ENCODE measurements around the gene SLC25A6. TPM values are rescaled to one million over a fixed set of nuclear protein-coding genes. Genes with fewer than 3 reads are reported as not detected.

SLC25A6 gene
- total RNA-seq, 1 donor from 2014 or later: 442 TPM

GRCh38 chrX:1420371-1420770, 28.5 kb upstream of the SLC25A6 start:
- no peak overlapping the region for H3K4me3 ChIP-seq
- TF ChIP-seq POLR2A (IDR thresholded peaks at IDR 0.05) (no peak), POLR2AphosphoS5 (IDR thresholded peaks at IDR 0.05; ENCODE audit: insufficient read depth in 1 of 2, low read depth in 1 of 2) (no peak)
- TF ChIP-seq, protein P1, sequence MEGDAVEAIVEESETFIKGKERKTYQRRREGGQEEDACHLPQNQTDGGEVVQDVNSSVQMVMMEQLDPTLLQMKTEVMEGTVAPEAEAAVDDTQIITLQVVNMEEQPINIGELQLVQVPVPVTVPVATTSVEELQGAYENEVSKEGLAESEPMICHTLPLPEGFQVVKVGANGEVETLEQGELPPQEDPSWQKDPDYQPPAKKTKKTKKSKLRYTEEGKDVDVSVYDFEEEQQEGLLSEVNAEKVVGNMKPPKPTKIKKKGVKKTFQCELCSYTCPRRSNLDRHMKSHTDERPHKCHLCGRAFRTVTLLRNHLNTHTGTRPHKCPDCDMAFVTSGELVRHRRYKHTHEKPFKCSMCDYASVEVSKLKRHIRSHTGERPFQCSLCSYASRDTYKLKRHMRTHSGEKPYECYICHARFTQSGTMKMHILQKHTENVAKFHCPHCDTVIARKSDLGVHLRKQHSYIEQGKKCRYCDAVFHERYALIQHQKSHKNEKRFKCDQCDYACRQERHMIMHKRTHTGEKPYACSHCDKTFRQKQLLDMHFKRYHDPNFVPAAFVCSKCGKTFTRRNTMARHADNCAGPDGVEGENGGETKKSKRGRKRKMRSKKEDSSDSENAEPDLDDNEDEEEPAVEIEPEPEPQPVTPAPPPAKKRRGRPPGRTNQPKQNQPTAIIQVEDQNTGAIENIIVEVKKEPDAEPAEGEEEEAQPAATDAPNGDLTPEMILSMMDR (IDR thresholded peaks at IDR 0.05): no peak
- H3K9me3 ChIP-seq: no peaks in the 10 kb centered on the region
- H3K27ac ChIP-seq: no peak overlapping the region
- H3K27me3 ChIP-seq: no peaks in the 10 kb centered on the region
- H3K4me1 ChIP-seq: no peaks in the 10 kb centered on the region
- intact Hi-C loops (cut with DNase I): loop anchor here (10.0 kb wide), 1 partner anchor 1086 kb away; no protein-coding TSS in a partner anchor
- DNase-seq (ENCODE audit: extremely low spot score in 2 of 2): no peak
- H3K36me3 ChIP-seq: peaks cover 2 to 60% of the 10 kb centered on the region in 2 donors

- TF ChIP-seq, protein P1 (IDR thresholded peaks at IDR 0.05): no peak
- no peak for TF ChIP-seq POLR2A (IDR thresholded peaks at IDR 0.05)
- no peak for TF ChIP-seq POLR2AphosphoS5 (IDR thresholded peaks at IDR 0.05; ENCODE audit: insufficient read depth in 1 of 2, low read depth in 1 of 2)
- Histone ChIP-seq H3K27me3 (no peaks in the 10 kb centered on the region), H3K4me3 (no peak overlapping the region), H3K36me3 (peaks cover 2 to 55% of the 10 kb centered on the region in 2 donors), H3K27ac (no peak overlapping the region), H3K9me3 (no peaks in the 10 kb centered on the region), H3K4me1 (no peaks in the 10 kb centered on the region)
- DNase-seq (ENCODE audit: extremely low spot score in 2 of 2): no peak
- intact Hi-C loops (cut with DNase I): loop anchor here (10.0 kb wide), 1 partner anchor 1085 kb away; no protein-coding TSS in a partner anchor
These were observed 27.8 kb upstream of the SLC25A6 start for GRCh38 chrX:1419545-1420355.

DNA sequence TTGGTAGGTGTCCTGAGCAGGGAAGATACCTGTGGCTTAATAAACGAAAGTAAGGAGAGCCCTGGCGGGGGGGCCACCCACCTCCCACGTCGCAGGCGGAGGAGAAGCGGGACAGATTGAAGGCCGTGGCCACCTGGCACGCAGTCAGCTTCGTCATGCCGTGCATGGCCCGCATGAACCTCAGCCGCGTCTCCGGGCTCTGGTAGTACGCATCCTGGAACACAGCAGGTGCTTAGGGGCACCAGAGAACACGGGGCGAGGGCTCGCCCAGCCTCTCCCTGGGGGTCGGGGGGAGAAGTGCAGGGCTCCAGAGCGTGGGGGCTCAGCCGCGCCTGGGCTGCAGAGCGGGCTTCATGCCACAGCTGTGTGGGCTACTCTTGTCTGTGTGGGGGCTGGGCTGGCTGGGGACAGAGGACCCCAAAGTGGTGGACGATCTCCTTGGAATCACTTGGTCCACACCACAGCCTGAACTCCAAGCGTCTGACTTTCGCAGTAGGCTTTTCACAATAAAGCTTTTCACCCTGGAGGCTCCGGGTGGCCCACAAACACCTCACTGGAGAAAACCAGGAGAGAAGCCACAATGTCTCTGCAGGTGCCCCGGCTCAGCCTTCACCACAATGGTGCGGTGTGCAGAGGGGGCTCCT, 27.1 kb upstream of the SLC25A6 start:
- peaks cover 2 to 60% of the 10 kb centered on the region in 2 donors for H3K36me3 ChIP-seq
- no peaks in the 10 kb centered on the region for H3K4me1 ChIP-seq
- no peaks in the 10 kb centered on the region for H3K9me3 ChIP-seq
- no peak for DNase-seq (ENCODE audit: extremely low spot score in 2 of 2)
- TF ChIP-seq POLR2A (IDR thresholded peaks at IDR 0.05) (no peak), POLR2AphosphoS5 (IDR thresholded peaks at IDR 0.05; ENCODE audit: insufficient read depth in 1 of 2, low read depth in 1 of 2) (no peak)
- TF ChIP-seq, protein P1 (IDR thresholded peaks at IDR 0.05): no peak
- no peaks in the 10 kb centered on the region for H3K27me3 ChIP-seq
- no peak overlapping the region for H3K27ac ChIP-seq
- no peak overlapping the region for H3K4me3 ChIP-seq
- intact Hi-C loops (cut with DNase I): no loop called here

DNA sequence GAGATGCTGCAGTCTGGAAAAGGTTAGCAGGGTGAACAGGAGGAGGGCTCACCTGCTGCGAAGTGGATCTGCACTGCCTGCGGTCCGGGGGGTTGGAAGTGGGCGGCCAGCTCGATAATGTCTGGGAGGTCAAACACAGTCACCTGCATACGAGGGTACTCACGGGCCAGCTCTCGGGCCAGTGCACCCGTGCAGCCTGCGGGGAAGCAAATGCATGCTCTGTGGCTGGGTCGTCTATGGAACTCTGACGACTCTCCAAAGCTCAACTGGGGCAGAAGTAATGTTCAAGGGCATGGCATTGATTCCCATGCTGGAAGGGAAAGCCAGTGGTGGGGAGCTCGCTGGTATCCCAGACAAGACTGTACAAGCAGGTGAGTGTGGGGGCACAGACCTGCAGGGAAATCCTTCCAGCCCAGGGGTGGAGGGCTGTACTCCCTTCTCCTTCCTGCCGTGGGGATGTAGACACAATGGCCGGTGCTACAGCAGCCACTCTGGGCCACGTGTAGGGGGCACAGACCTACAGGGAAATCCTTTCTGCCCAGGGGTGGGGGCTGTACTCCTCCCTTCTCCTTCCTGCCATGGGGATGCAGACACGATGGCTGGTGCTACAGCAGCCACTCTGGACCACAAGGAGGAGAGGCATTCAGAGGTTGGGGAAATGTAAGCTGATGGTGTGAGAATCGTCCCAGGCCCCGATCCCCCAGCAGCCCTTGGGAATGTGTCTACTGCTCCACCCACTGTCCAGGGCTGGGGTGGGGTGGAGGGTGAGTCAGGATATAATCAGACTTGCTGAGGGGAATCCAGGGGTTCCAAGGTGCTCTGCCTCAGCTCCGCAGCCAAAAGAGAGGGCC, 26.2 kb upstream of the SLC25A6 start:
- H3K27ac ChIP-seq: no peak overlapping the region
- intact Hi-C loops (cut with DNase I): no loop called here
- H3K27me3 ChIP-seq: no peaks in the 10 kb centered on the region
- DNase-seq (ENCODE audit: extremely low spot score in 2 of 2): no peak
- peaks cover 2 to 65% of the 10 kb centered on the region in 2 donors for H3K36me3 ChIP-seq
- TF ChIP-seq POLR2A (IDR thresholded peaks at IDR 0.05) (no peak), POLR2AphosphoS5 (IDR thresholded peaks at IDR 0.05; ENCODE audit: insufficient read depth in 1 of 2, low read depth in 1 of 2) (no peak)
- TF ChIP-seq, protein P1 (IDR thresholded peaks at IDR 0.05): no peak
- no peaks in the 10 kb centered on the region for H3K4me1 ChIP-seq
- no peak overlapping the region for H3K4me3 ChIP-seq
- no peaks in the 10 kb centered on the region for H3K9me3 ChIP-seq
